Lower leg skin (tissue), 4 donors: ENCODE data around the gene CFD. TPM values are rescaled to one million over a fixed set of nuclear protein-coding genes. Genes with fewer than 3 reads are reported as not detected.

Source experiments
- DNase-seq, 2 donors: peaks; one replicate each; pipeline ENCODE4 v3.0.0-alpha.2; 2019; ENCODE audit warnings: low spot score in 2 of 2
- H3K4me3 ChIP-seq: fragments of 200-600 bp; sonication (generic); 2 replicates; pipeline ENCODE4 v1.5.1; 2017; ENCODE audit warnings: mild to moderate bottlenecking, low read depth; ENCODE audit not compliant: poor library complexity, severe bottlenecking
- POLR2A ChIP-seq, 2 donors: fragments of 450-650 bp; IDR thresholded peaks; one replicate each; pipeline ENCODE4 v1.6.1; 2016 to 2017; ENCODE audit warnings: antibody characterized with exemption in 2 of 2, mild to moderate bottlenecking in 1 of 2, moderate library complexity in 1 of 2
- WGBS, 2 donors: methylation state at CpG; one replicate each; pipeline ENCODE4 v1.1.5; 2018; 5-methylcytosine and 5-hydroxymethylcytosine counted together
- intact Hi-C: fragments of 100-400 bp; cut with DNase I; formaldehyde crosslinking; loops from one replicate; pipeline ENCODE4 v1.15.0; 2023; ENCODE audit warnings: low total_unique reads
- total RNA-seq, 4 donors: library from RNA; depleted of rRNA; stranded (reverse); fragments of >200 nt; gene quantifications; one replicate each; pipeline ENCODE4 v1.1.0, GENCODE V29; 2016
- TF ChIP-seq, protein P1 (sequence below), 3 donors: fragments of 450-650 bp; IDR thresholded peaks; one replicate each; pipeline ENCODE4 v1.5.1; 2016; ENCODE audit warnings: antibody characterized with exemption in 3 of 3, mild to moderate bottlenecking in 3 of 3, moderate library complexity in 2 of 3

CFD gene
- total RNA-seq, result 100 to 1,000 TPM; 263 to 871 (median 364) TPM

- WGBS, 2 donors, result 24 to 36% methylated on average over 11 to 13 of the region's 24 CpGs
- TF ChIP-seq, protein P1, sequence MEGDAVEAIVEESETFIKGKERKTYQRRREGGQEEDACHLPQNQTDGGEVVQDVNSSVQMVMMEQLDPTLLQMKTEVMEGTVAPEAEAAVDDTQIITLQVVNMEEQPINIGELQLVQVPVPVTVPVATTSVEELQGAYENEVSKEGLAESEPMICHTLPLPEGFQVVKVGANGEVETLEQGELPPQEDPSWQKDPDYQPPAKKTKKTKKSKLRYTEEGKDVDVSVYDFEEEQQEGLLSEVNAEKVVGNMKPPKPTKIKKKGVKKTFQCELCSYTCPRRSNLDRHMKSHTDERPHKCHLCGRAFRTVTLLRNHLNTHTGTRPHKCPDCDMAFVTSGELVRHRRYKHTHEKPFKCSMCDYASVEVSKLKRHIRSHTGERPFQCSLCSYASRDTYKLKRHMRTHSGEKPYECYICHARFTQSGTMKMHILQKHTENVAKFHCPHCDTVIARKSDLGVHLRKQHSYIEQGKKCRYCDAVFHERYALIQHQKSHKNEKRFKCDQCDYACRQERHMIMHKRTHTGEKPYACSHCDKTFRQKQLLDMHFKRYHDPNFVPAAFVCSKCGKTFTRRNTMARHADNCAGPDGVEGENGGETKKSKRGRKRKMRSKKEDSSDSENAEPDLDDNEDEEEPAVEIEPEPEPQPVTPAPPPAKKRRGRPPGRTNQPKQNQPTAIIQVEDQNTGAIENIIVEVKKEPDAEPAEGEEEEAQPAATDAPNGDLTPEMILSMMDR (IDR thresholded peaks at IDR 0.05), result no peak
- TF ChIP-seq POLR2A (IDR thresholded peaks at IDR 0.05), result peak in 1 of 2 donors; percentile 63
- H3K4me3 ChIP-seq, result peak within 1 kb of the TSS; percentile 22
- DNase-seq, result peak; percentile 73 to 96
- intact Hi-C loops, result loop anchor here (2.0 to 10.0 kb wide), 2 partner anchors 62 to 126 kb away; partner anchors contain the start of gene WDR18
These were observed at the start of gene CFD for GRCh38 chr19:858868-859843. TSS of gene CFD (plus strand) at chr19:859664. CDS start at chr19:859690, 26 bp downstream.

DNA sequence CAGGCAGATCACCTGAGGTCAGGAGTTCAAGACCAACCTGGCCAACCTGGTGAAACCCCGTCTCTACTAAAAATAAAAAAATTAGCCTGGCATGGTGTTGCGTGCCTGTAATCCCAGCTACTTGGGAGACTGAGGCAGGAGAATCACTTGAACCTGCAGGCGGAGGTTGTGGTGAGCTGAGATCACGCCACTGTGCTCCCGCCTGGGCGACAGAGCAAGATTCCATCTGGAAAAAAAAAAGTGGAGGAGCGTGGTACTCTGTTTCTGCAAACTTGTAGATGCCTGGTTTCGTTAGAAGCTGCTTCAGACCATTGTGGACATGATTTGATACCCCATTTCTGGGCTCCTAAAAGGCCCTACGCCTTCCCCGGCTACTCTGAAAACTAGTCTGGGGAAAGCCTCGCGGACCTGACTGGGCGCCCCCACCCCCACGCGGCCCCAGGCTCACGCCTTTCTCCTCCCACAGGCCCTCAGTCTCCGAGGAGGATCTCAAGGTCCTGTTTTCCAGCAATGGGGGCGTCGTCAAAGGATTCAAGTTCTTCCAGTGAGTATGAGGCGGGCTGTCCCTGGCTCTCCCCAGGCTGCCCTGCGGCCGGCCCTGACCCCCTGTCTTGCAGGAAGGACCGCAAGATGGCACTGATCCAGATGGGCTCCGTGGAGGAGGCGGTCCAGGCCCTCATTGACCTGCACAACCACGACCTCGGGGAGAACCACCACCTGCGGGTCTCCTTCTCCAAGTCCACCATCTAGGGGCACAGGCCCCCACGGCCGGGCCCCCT, 49.2 kb upstream of the CFD start:
- DNase-seq, result no peak
- no peak overlapping the region for H3K4me3 ChIP-seq
- intact Hi-C loops, result no loop called here
- TF ChIP-seq, protein P1 (IDR thresholded peaks at IDR 0.05), result no peak
- WGBS, 2 donors, result 81 to 87% methylated on average over 28 of the region's 30 CpGs

DNA sequence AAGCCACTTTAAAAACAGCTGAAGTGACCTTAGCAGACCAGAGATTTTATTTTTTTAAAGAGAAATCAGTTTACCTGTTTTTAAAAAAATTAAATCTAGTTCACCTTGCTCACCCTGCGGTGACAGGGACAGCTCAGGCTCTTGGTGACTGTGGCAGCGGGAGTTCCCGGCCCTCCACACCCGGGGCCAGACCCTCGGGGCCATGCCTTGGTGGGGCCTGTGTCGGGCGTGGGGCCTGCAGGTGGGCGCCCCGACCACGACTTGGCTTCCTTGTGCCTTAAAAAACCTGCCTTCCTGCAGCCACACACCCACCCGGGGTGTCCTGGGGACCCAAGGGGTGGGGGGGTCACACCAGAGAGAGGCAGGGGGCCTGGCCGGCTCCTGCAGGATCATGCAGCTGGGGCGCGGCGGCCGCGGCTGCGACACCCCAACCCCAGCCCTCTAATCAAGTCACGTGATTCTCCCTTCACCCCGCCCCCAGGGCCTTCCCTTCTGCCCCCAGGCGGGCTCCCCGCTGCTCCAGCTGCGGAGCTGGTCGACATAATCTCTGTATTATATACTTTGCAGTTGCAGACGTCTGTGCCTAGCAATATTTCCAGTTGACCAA, 48.5 kb upstream of the CFD start:
- no peak for DNase-seq
- WGBS, 2 donors, result 80 to 81% methylated on average over 24 of the region's 25 CpGs

GRCh38 chr19:811506-812048, 47.9 kb upstream of the CFD start:
- intact Hi-C loops, result no loop called here
- DNase-seq, result no peak
- no peak overlapping the region for H3K4me3 ChIP-seq
- TF ChIP-seq POLR2A (IDR thresholded peaks at IDR 0.05), result no peak
- TF ChIP-seq, protein P1 (IDR thresholded peaks at IDR 0.05), result no peak
- WGBS, 2 donors, result 89 to 90% methylated on average over 20 of the region's 20 CpGs

More for the DNA sequence above, 48.5 kb upstream of the CFD start:
- intact Hi-C loops, result no loop called here
- H3K4me3 ChIP-seq, result no peak overlapping the region
- TF ChIP-seq, protein P1 (IDR thresholded peaks at IDR 0.05), result no peak
- no peak for TF ChIP-seq POLR2A (IDR thresholded peaks at IDR 0.05)

- DNase-seq, result no peak
- H3K4me3 ChIP-seq, result no peak overlapping the region
- TF ChIP-seq, protein P1 (IDR thresholded peaks at IDR 0.05), result no peak
- TF ChIP-seq POLR2A (IDR thresholded peaks at IDR 0.05), result no peak
- intact Hi-C loops, result no loop called here
- 88 to 93% methylated on average over 40 to 50 of the region's 80 CpGs for WGBS, 2 donors
These were observed 47.3 kb upstream of the CFD start for GRCh38 chr19:812049-812746.
